Measurements from ENCODE around the gene LHX3.
"Not testable (repeated sequence)": the region's sequence is repeated elsewhere in the genome, so short reads cannot be mapped to it uniquely, and the experiment has no call there.

Gene LHX3

DNA sequence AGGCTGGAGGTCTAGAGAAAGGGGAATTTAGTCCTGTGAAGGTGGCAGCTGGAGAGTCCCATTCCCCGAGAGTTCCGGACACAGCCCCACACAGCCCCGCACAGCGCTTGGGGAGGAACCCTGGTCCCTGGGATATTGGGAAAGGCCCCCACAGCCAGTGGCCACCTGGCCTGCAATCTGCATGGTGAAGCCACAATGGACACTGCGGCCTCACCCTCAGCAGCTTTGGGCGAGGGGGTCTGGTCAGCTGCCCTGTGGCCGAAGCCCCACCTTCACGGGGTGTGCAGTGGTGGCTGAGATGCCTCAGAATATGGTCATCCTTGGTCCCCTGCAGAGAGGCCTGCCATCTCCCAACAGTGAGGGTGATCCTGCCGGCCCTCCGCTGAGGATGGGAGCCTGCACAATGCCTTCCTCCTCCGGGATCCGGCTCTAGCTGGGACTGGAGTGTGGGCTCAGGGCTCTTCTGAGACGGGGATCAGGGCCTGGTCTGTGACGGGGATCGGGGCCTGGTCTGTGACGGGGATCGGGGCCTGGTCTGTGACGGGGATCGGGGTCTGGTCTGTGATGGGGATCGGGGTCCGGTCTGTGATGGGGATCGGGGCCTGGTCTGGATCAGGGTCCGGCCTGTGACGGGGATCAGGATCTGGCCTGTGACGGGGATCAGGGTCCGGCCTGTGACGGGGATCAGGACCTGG, 52.9 kb downstream of the LHX3 start:
- DNase-seq = no peak

DNA sequence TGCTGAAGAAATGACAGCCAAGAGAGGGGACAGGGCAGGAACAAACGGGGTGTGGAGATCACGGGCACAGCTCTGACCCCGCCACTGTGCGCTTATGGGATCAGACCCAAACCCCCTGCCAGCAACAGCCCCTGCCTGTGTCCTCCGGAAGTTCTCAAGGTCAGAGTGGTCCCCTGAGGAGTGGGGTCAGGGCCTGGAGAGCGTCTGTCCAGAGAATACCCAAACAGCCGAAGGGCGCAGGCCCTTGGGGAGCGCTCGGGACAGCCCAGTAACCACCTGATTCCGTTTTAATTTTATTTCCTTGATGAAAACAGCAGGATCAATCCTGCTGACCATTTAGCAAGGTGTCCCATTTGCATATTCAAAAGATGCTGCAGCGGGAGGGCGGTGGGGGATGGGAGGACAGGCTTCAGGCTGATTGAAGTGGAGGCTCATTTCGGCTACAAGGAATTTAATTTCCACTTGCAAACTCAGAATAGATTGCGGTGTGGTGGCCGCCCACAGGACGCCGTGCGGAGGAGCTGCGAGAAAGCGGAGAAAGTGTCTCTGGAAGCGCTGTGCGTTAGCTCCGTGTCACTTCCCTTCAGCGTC, 53.6 kb downstream of the LHX3 start:
- DNase-seq = no peak

DNA sequence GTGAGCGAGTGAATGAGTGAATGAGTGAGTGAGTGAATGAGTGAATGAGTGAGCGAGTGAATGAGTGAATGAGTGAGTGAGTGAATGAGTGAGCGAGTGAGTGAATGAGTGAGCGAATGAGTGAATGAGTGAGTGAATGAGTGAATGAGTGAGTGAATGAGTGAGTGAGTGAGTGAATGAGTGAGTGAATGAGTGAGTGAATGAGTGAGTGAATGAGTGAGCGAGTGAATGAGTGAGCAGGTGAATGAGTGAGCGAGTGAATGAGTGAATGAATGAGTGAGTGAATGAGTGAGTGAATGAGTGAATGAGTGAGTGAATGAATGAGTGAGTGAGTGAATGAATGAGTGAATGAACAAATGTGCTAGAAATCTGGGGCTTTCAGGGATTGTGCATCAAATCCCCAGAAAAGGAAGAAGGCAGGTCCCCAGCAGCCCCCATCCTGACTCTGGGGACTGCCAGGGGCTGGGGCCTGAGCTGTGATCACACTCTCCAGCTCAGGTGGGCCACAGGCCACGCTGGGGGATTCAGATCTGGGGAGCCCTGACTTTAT, 54.2 kb downstream of the LHX3 start:
- not testable (repeated sequence) for DNase-seq

DNA sequence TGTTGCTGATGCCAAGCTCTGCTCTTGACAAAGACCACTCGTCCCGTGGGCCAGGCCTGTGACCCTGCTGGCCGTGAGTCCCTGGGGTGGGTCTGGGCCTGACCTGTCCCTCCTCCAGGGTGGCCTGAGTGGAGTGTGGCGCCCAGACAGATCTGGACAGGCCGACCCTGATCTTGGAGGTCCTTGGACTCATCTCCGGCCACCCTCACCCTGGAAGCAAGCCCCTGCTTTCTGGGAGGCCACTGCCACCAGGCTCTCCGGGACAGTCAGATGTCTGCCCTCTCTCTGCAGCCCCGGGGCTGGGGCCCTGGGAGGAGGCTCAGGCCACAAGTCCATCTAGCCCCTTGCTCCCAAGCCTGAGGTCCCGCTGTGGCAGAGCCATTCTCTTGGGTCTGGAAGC, 55.1 kb downstream of the LHX3 start:
- DNase-seq = no peak

DNA sequence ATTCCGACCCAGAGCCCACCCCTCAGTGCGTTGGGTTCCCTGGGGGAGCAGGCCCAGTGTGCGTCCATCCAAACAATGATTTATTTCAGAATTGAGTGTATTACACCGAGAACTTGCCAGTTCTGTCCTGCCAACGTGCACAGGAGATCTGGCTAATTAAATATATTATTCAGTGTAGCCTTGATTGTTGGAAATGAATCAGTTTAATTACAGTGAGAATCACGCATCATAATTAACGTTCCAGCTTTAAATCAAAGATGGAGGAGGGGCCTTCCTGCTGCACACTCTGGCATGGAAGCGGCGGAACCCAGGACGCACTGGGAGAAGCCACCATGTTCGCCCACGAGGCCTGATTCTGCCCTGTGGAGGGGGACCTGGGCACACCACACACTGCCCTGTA, 55.6 kb downstream of the LHX3 start:
- DNase-seq = no peak

DNA sequence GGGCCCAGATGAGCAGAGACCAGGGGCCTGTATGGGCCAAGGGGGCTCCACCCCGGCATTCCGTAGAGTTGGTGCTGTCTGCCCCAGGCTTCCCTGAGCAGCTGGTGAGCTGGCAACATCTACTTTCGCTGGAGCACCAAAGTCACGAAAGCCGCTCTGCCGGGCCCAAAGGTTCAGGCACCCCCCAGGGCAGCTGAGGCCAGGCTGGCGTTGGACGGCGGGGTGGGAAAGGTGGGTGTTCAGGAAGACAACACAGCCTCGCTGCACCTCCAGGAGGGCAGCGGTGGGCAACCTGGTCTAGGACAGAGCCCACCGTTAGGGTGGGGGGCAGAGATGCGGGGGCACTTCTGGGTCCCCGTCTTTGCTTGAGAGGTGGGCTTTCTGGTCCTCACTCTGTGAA, 56.2 kb downstream of the LHX3 start:
- DNase-seq = no peak

DNA sequence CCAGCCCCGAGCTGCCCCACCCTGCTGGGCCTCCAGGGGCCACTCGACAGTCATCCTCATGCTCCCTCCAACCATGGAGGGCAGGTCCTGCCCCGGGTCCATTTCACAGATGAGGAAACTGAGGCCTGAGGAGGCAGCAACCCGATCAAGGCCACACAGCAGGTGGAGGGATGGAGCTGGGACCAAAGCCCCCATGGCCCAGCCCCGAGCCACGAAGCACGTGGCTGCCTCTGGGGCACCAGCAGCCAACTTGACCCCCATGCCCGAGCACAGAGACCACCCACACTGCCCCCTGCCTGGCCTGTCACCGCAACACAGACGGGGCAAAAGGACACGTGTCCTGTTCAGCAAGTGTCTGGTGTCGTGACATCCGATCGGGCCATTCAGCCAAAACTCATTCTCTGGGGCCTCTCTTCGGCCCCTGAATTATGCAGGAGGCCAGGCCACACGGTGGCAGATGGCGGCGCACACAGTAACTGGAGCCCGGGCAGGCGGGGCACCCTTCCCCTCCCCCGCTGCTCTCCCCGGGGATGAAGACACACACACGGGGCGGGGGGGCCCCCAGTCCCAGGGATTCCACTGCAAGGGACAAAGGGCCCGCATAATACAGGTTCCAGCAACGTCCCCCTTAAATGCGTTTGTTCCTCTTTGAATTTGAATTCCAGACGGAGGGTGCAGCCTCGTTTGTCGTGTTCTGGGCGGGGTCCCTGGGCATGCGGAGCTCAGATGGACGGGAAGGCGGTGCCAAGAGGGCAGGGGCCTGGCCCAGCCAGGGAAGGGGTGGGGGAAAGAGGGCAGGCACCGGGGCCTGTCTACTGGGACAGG, 56.8 kb downstream of the LHX3 start:
- DNase-seq = no peak

DNA sequence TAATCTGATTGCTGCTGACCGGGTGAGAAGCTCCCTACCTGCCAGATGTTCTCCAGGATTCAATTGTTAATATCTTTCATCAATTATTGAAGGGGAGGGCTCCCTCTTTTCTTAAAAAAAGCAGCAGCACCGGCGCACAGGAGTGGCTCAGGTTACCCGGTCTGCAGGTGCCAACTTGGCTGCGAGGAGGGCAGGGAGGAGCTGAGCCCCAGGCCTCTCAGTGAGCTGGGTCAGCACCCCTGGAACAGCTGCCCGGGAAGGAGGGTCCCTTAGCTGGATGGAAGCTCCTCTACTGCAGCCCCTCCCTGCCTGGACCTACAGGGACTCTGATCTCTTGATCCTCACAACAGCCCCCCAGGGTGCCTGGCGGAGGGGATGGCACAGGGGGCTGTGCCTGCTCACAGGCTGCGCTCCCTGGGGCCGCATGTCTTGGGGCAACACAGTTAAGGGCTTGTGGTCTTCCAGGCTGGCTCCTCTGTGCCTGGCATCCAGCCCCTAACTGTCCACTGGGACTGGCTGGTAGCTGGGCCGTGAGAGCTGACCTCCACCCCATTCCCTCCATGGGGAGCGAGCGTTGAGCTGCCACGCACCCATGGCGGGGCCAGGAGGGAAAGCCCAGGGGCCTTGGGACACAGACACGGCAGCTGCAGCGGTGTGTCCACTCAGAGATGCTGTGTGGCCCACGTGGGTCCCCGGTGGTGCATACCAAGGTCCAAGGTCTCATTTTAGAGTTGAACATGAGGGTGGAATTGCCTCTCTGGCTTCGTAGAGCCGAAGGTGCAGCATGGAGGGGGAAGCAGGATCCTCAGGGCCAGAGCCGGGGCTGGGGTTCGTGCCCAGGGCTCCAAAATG, 57.7 kb downstream of the LHX3 start:
- no peak for DNase-seq
